Keratinocyte (primary cell): ENCODE measurements around the gene SDK1.

ENCODE experiments used
- CTCF ChIP-seq, 3 experiments: IDR thresholded peaks in 1 of 3; conservative IDR thresholded peaks in 1 of 3; optimal IDR thresholded peaks in 1 of 3; 2 replicates in 2 of 3; 3 replicates in 1 of 3; pipeline versions ENCODE3 to v1.5.1; 2011; ENCODE audit warnings: low read length in 3 of 3, mild to moderate bottlenecking in 3 of 3, moderate library complexity in 2 of 3, control low read depth in 1 of 3, inconsistent platforms in 1 of 3; ENCODE audit not compliant: insufficient read depth in 2 of 3; ENCODE audit errors: extremely low read depth in 1 of 3
- EZH2 ChIP-seq: IDR thresholded peaks from one replicate; pipeline ENCODE4 v1.6.1; 2012; ENCODE audit warnings: inconsistent platforms, mild to moderate bottlenecking, low read length, moderate library complexity

GRCh38 chr7:4265066-4265465 is 964.0 kb downstream of the SDK1 start:
- TF ChIP-seq CTCF (optimal IDR thresholded peaks at IDR 0.05 in 1 of 3, IDR thresholded peaks at IDR 0.05 in 1 of 3, conservative IDR thresholded peaks at IDR 0.05 in 1 of 3; ENCODE audit: extremely low read depth in 1 of 3, insufficient read depth in 2 of 3, low read length in 3 of 3) (no peak), EZH2 (no peak)
